ENCODE results near the gene SOX11. TPM values are rescaled to one million over a fixed set of nuclear protein-coding genes. Genes with fewer than 3 reads are reported as not detected.

Gene SOX11
- total RNA-seq, 2 donors from 2014 or later = not detected

DNA sequence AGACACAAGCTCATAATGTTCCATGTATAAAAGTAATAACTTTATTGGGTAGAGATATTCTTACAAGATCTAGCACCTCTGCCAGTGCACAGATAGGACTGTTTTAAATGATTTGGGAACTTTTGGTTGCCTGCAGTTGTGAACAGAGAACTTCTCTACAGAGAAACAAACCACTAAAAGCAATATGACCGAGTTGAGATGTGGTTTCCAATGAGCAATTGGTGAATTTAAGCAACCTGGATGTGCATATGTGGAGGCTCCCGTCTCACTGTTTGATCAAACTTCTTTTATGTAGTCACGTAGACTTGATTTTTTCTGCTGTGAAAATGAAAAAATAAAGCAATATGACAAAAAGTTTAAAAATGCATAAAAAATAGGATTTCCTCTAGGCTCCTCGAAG is 7.8 kb downstream of the SOX11 start:
- Histone ChIP-seq H3K27me3 (replicated peaks; ENCODE audit: insufficient read depth) (peaks cover 5% of the 10 kb centered on the region), H3K4me3 (no peak overlapping the region), H3K27ac (no peak overlapping the region), H3K36me3 (no peaks in the 10 kb centered on the region), H3K4me1 (ENCODE audit: control insufficient read depth in 1 of 2, low read depth in 2 of 2) (peaks cover 7 to 19% of the 10 kb centered on the region in 2 donors), H3K9me3 (no peaks in the 10 kb centered on the region)
- ATAC-seq (ENCODE audit: insufficient number of reproducible peaks, low FRiP score, low read depth) (no peak), DNase-seq (ENCODE audit: low spot score) (no peak)
- TF ChIP-seq, protein P1, sequence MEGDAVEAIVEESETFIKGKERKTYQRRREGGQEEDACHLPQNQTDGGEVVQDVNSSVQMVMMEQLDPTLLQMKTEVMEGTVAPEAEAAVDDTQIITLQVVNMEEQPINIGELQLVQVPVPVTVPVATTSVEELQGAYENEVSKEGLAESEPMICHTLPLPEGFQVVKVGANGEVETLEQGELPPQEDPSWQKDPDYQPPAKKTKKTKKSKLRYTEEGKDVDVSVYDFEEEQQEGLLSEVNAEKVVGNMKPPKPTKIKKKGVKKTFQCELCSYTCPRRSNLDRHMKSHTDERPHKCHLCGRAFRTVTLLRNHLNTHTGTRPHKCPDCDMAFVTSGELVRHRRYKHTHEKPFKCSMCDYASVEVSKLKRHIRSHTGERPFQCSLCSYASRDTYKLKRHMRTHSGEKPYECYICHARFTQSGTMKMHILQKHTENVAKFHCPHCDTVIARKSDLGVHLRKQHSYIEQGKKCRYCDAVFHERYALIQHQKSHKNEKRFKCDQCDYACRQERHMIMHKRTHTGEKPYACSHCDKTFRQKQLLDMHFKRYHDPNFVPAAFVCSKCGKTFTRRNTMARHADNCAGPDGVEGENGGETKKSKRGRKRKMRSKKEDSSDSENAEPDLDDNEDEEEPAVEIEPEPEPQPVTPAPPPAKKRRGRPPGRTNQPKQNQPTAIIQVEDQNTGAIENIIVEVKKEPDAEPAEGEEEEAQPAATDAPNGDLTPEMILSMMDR (IDR thresholded peaks at IDR 0.05) = no peak

DNA sequence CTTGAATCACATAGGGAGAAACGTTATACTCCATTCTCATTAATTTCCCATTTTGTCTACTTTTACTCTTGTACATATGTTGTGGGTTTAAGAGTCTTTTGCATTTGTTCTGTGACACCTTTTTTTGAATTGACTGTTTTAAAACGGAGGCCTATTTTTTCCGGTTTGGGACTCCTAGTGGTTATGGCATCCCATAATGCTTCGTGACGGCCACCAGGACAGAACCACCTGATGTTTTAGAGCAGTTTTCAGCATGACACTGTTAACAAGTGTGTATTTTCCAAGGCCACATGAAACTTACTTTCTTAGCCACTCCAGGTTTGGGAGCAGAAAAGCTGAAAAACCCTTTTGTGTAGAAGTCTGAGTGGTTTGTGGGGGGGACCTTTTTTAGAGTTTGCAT is 8.4 kb downstream of the SOX11 start:
- ATAC-seq (ENCODE audit: insufficient number of reproducible peaks, low FRiP score, low read depth) (no peak), DNase-seq (ENCODE audit: low spot score) (no peak)
- H3K27ac ChIP-seq = no peak overlapping the region
- H3K27me3 ChIP-seq (replicated peaks; ENCODE audit: insufficient read depth) = peaks cover 4% of the 10 kb centered on the region
- H3K36me3 ChIP-seq = no peaks in the 10 kb centered on the region
- TF ChIP-seq, protein P1 (IDR thresholded peaks at IDR 0.05) = no peak
- H3K4me1 ChIP-seq (ENCODE audit: control insufficient read depth in 1 of 2, low read depth in 2 of 2) = peaks cover 7 to 19% of the 10 kb centered on the region in 2 donors
- H3K4me3 ChIP-seq = no peak overlapping the region
- no peaks in the 10 kb centered on the region for H3K9me3 ChIP-seq

DNA sequence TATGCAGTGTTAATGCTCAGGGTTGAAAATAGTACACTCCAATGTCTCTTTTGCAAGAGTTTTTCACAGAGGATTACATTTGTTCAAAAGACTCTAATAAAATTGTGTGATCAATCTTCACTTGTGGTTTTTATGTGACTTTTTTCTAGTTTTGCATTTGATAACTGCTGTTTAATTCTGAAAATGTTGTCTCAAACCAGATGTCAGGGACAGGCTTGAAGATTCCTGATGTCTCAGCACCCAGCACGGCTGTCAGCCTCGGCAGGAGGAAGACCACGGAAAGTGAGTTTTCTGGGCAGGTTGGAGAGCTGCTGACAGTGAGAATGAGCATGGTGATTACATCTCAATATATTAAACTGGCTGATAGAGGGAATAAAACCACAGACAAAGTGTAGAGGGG is 9.1 kb downstream of the SOX11 start:
- no peak for ATAC-seq (ENCODE audit: insufficient number of reproducible peaks, low FRiP score, low read depth)
- Histone ChIP-seq H3K4me1 (ENCODE audit: control insufficient read depth in 1 of 2, low read depth in 2 of 2) (peaks cover 3 to 13% of the 10 kb centered on the region in 2 donors), H3K27me3 (replicated peaks; ENCODE audit: insufficient read depth) (no peaks in the 10 kb centered on the region), H3K4me3 (no peak overlapping the region), H3K27ac (no peak overlapping the region), H3K9me3 (no peaks in the 10 kb centered on the region), H3K36me3 (no peaks in the 10 kb centered on the region)
- DNase-seq (ENCODE audit: low spot score) = no peak
- TF ChIP-seq, protein P1 (IDR thresholded peaks at IDR 0.05) = no peak

DNA sequence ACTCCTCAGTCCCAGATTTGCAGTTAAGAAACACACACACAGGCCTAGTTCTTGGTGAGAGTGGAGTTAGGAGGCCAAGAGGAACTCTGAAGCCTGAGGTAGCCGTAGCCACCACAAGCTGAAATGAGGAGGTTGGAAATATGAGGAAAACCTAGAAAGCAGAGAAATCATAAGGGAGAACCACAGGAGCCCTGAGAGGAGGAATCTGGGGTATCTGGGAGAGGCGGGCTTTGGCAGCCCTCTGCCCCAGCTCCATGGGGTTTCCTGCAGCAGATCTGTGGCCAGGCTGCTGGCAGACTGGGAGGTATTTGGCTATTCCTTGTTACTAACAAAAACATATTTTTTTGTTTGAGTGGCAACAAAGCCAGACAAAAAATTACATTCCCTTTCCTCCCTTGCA is 11.0 kb downstream of the SOX11 start:
- no peak overlapping the region for H3K27ac ChIP-seq
- DNase-seq (ENCODE audit: low spot score) (no peak), ATAC-seq (ENCODE audit: insufficient number of reproducible peaks, low FRiP score, low read depth) (no peak)
- no peaks in the 10 kb centered on the region for H3K36me3 ChIP-seq
- no peak overlapping the region for H3K4me3 ChIP-seq
- TF ChIP-seq, protein P1 (IDR thresholded peaks at IDR 0.05) = no peak
- H3K9me3 ChIP-seq = no peaks in the 10 kb centered on the region
- no peaks in the 10 kb centered on the region for H3K4me1 ChIP-seq (ENCODE audit: control insufficient read depth in 1 of 2, low read depth in 2 of 2)
- no peaks in the 10 kb centered on the region for H3K27me3 ChIP-seq (replicated peaks; ENCODE audit: insufficient read depth)

DNA sequence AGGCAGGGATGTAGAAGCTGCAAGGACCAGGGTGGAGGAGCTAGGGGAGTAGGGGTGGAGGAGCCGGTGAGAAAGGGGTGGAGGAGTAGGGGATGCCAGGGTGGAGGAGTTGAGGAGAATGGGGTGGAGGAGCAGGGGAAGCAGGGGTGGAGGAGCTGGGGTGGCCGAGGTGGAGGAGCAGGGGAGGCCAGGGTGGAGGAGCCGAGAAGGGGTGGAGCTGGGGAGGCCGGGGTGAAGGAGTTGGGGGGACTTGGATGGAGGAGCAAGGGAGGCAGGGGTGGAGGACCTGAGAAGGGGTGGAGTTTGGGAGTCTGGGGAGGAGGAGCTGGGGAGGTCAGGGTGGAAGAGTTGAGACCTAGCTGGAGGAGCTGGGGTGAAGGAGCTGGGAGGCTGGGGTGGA is 13.3 kb downstream of the SOX11 start:
- H3K4me1 ChIP-seq (ENCODE audit: control insufficient read depth in 1 of 2, low read depth in 2 of 2) = no peaks in the 10 kb centered on the region
- no peak overlapping the region for H3K4me3 ChIP-seq
- no peak overlapping the region for H3K27ac ChIP-seq
- ATAC-seq (ENCODE audit: insufficient number of reproducible peaks, low FRiP score, low read depth) = no peak
- no peaks in the 10 kb centered on the region for H3K9me3 ChIP-seq
- TF ChIP-seq, protein P1 (IDR thresholded peaks at IDR 0.05) = no peak
- no peaks in the 10 kb centered on the region for H3K36me3 ChIP-seq
- no peaks in the 10 kb centered on the region for H3K27me3 ChIP-seq (replicated peaks; ENCODE audit: insufficient read depth)
- no peak for DNase-seq (ENCODE audit: low spot score)
